ENCODE data around the gene PON2.

- TF ChIP-seq CTCF (IDR thresholded peaks at IDR 0.05) (no peak), POLR2A (IDR thresholded peaks at IDR 0.05) (no peak)
Measured at GRCh38 chr7:95389516-95389915, 45.3 kb downstream of the PON2 start.

Data from Peyer's patch (tissue), 4 donors.